ENCODE measurements around the gene PROP1.
"Not testable (repeated sequence)": the region's sequence is repeated elsewhere in the genome, so short reads cannot be mapped to it uniquely, and the experiment has no call there.

PROP1 gene

GRCh38 chr5:177982072-177982727 lies 13.8 kb downstream of the PROP1 start:
- peak in 1 of 2 donors; percentile 16 for DNase-seq

GRCh38 chr5:177981296-177982071 lies 14.6 kb downstream of the PROP1 start:
- no peak for DNase-seq

- DNase-seq = no peak
Observed at GRCh38 chr5:177980743-177981151, 15.3 kb downstream of the PROP1 start.

GRCh38 chr5:177977600-177977999 lies 18.4 kb downstream of the PROP1 start:
- not testable (repeated sequence) for DNase-seq

- DNase-seq = no peak
Observed at GRCh38 chr5:177973066-177973635, 22.9 kb downstream of the PROP1 start.

GRCh38 chr5:177972613-177973012 lies 23.4 kb downstream of the PROP1 start:
- DNase-seq = no peak

GRCh38 chr5:177972014-177972413 lies 24.0 kb downstream of the PROP1 start:
- not testable (repeated sequence) for DNase-seq

DNA sequence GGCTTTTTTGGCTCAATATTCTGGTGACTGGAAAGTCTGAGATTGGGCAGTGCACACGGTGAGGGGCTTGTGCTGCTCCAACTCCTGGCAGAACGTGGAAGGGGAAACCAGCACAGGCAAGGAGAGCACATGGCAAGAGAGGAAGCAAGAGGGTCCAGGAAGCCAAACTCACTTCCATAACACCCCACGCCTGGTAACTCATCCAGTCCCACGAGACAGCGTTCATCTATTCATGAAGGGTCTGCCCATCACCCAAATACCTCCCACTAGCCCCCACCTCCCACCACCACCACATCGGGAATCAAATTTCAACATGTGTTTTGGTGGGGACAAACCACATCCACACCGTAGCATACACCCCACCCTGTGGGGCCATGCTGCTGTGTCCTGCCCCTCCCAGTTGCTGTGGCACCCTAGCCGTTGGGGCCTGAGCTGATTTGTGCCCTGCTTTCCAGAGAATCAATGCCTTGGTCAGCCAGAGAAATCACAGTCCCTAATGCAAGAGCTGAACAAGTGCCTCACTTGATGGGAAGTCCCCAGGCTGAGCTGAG lies 27.3 kb downstream of the PROP1 start:
- DNase-seq = no peak

- DNase-seq = no peak
Observed at GRCh38 chr5:177967221-177967887, 28.7 kb downstream of the PROP1 start.

DNA sequence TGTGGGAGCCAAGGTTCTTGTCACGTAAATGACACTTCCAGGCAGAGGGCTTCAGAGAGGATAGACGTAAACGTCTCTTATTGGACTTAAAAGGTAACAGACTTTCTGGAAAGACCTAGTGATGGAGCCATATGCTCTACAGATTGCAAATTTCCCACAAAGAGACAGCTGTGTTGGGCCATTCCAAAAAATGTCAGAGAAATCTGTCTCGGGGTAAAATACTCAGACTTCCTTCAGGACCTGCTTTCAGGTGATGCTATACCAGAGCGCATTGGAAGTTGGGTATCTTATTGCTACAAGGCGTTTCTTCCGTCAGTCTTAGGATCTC lies 29.2 kb downstream of the PROP1 start:
- DNase-seq = no peak

DNA sequence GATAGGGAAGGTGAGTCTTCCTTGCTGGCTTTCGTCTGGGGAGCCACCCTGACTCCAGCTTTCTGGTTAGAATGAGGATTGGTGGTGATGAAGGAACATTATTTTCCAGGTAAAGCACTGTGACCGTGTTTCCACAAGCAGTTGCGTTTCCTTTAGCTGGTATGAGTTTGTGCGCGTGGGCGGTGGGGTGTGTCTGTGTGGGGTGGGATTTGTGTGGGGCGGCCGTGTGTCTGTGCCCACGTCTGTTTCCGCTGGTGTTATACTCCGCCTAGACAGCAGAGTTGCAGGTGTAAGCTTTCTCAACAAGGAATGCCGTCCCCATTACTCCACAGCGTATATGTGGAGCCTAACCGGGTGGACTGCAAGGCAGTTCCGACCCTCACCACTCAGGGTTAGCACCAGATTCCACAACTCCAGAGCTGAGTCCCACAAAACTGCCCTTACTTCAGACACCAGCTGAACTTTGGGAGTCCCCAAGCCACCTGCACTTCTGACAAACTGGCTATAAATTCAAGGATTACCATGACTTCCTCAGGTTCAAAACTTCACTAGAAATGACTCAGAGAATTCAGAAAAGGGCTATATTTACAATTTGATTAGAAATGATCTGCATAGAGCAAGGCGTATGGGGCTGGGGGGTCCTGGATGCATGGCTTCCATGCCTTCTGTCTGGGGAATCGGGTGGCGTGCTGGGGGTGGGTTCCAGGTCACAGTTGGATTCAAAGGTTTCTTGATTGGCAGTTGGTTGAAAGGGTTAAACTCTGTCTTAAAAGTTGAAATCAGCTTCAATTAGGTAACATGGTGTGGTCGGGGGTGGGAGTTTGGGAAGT lies 29.8 kb downstream of the PROP1 start:
- no peak for DNase-seq

GRCh38 chr5:177964471-177964870 lies 31.6 kb downstream of the PROP1 start:
- DNase-seq = no peak

DNA sequence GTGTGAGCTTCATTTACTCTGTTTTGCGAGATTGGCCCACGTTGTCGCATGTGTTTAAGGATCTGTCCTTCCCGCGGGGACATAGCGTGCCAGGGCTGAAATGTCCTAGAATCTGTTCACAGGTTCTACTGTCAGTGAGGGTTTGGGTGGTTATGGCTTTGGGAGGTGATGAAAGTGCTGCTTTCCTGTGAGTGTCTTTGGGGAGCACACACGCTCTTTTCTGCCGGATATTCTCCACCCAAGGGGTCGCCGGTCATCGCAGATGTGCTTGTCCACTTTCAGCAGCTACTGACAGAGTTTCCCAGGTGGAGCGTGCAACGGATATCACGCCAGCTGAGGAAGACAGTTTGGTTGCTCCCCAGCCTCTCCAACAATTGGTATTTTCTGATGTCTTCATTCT lies 32.1 kb downstream of the PROP1 start:
- DNase-seq = no peak

- no peak for DNase-seq
Observed at GRCh38 chr5:177959315-177959714, 36.7 kb downstream of the PROP1 start.

DNA sequence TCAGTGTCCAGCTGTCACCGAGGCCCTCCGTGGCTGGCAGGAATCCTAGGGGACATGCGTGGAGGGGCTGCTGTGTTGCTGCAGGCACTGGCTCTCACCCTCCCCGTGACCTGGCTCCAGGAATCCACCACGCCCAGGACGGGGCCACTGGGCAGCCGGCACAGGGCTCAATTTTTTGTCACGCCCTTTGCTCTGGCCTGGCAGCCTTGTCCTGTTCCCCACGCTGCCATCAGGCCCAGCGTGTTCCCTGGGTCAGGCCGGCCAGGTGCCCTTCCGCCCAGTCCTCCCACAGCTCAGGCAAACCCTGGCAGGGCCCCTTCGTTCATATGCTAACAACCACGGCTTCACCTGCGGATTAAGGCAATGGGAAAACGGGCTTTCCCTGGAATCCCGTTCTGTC lies 37.3 kb downstream of the PROP1 start:
- DNase-seq = no peak

GRCh38 chr5:177957241-177957640 lies 38.8 kb downstream of the PROP1 start:
- DNase-seq = no peak

GRCh38 chr5:177953101-177953500 lies 42.9 kb downstream of the PROP1 start:
- not testable (repeated sequence) for DNase-seq

- DNase-seq = not testable (repeated sequence)
Observed at GRCh38 chr5:177949656-177950055, 46.4 kb downstream of the PROP1 start.

DNA sequence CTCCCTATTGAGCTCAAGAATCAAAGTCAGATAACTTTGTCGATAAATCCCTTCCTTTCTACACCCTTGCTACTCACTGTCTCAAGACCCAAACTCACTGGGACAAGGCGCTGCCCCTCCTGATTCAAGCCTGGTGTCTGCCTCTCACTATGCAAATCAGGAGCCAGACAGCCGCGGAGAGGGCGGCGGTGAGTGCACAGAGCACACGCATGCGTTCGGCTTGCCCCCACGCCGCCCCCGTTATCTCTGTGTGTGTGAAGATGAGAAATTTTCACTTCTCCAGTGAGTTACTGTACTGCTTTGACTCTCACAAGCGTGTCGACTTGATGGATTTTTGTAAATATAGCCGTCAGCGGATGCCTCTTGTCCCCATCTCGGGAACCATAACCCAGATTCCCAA lies 47.0 kb downstream of the PROP1 start:
- not testable (repeated sequence) for DNase-seq

GRCh38 chr5:177947912-177948311 lies 48.1 kb downstream of the PROP1 start:
- DNase-seq = not testable (repeated sequence)

GRCh38 chr5:177945601-177946283 lies 50.3 kb downstream of the PROP1 start:
- peak in 1 of 2 donors; percentile 38 for DNase-seq

- DNase-seq = not testable (repeated sequence)
Observed at GRCh38 chr5:177945145-177945544, 50.9 kb downstream of the PROP1 start.

All from CD4-positive, alpha-beta T cell treated with Interferon alpha-2 for 1 hour (primary cell).